HEK293T (cell line): ENCODE results near the gene TESK2.
"Not testable (repeated sequence)": the region's sequence is repeated elsewhere in the genome, so short reads cannot be mapped to it uniquely, and the experiment has no call there.

Source experiments
- CTCF ChIA-PET: fragments of 350-600 bp; formaldehyde crosslinking; extraction: SDS; loops from one replicate; lab custom pipeline; 2021; ENCODE audit warnings: antibody characterized with exemption, inconsistent platforms; lab: Yijun Ruan, JAX
- POLR2A ChIA-PET: fragments of 350-600 bp; formaldehyde crosslinking; extraction: SDS; loops from one replicate; lab custom pipeline; 2020; ENCODE audit warnings: antibody characterized with exemption, inconsistent platforms; lab: Yijun Ruan, JAX
- DNase-seq: peaks from one replicate; pipeline ENCODE4 v3.0.0; 2012; ENCODE audit warnings: mixed read lengths; ENCODE audit errors: extremely low spot score
- ARNT ChIP-seq: fragments of 450-650 bp; IDR thresholded peaks from 2 replicates; pipeline ENCODE4 v1.6.1; 2017; ENCODE audit warnings: mild to moderate bottlenecking
- BHLHE40 ChIP-seq: fragments of 450-650 bp; IDR thresholded peaks from 2 replicates; pipeline ENCODE4 v1.6.1; 2016; ENCODE audit warnings: mild to moderate bottlenecking, moderate library complexity, borderline replicate concordance
- CTBP1 ChIP-seq: fragments of 450-650 bp; IDR thresholded peaks from 2 replicates; pipeline ENCODE4 v1.6.1; 2016; ENCODE audit warnings: borderline replicate concordance
- ELF4 ChIP-seq: fragments of 450-650 bp; IDR thresholded peaks from 2 replicates; pipeline ENCODE4 v1.6.1; 2017; ENCODE audit warnings: antibody characterized with exemption
- FOXA1 ChIP-seq: fragments of 450-650 bp; IDR thresholded peaks from 2 replicates; pipeline ENCODE4 v1.6.1; 2016; ENCODE audit warnings: mild to moderate bottlenecking
- FOXK2 ChIP-seq: fragments of 450-650 bp; IDR thresholded peaks from 2 replicates; pipeline ENCODE4 v1.6.1; 2016; ENCODE audit warnings: mild to moderate bottlenecking
- FOXM1 ChIP-seq: fragments of 450-650 bp; IDR thresholded peaks from 2 replicates; pipeline ENCODE4 v1.6.1; 2017; ENCODE audit warnings: mild to moderate bottlenecking, borderline replicate concordance
- HDGF ChIP-seq: fragments of 450-650 bp; IDR thresholded peaks from 2 replicates; pipeline ENCODE4 v1.6.1; 2017; ENCODE audit warnings: antibody characterized with exemption, borderline replicate concordance
- L3MBTL2 ChIP-seq: fragments of 450-650 bp; conservative IDR thresholded peaks from 2 replicates; pipeline ENCODE4 v1.6.1; 2016; ENCODE audit warnings: mild to moderate bottlenecking
- LEF1 ChIP-seq: fragments of 450-650 bp; IDR thresholded peaks from 2 replicates; pipeline ENCODE4 v1.6.1; 2017; ENCODE audit warnings: mild to moderate bottlenecking, borderline replicate concordance
- NFRKB ChIP-seq: fragments of 450-650 bp; IDR thresholded peaks from 2 replicates; pipeline ENCODE4 v1.6.1; 2016; ENCODE audit warnings: mild to moderate bottlenecking, moderate library complexity
- SP1 ChIP-seq: fragments of 450-650 bp; IDR thresholded peaks from 2 replicates; pipeline ENCODE4 v1.6.1; 2017
- SUZ12 ChIP-seq: fragments of 450-650 bp; IDR thresholded peaks from 2 replicates; pipeline ENCODE4 v1.6.1; 2016; ENCODE audit warnings: mild to moderate bottlenecking
- TARDBP ChIP-seq: fragments of 450-650 bp; IDR thresholded peaks from 2 replicates; pipeline ENCODE4 v1.6.1; 2016
- ZNF384 ChIP-seq: fragments of 450-650 bp; IDR thresholded peaks from 2 replicates; pipeline ENCODE4 v1.6.1; 2016
- TF ChIP-seq, protein P1 (sequence below): fragments of 450-650 bp; IDR thresholded peaks from 2 replicates; pipeline ENCODE4 v1.6.1; 2016

The TESK2 gene

DNA sequence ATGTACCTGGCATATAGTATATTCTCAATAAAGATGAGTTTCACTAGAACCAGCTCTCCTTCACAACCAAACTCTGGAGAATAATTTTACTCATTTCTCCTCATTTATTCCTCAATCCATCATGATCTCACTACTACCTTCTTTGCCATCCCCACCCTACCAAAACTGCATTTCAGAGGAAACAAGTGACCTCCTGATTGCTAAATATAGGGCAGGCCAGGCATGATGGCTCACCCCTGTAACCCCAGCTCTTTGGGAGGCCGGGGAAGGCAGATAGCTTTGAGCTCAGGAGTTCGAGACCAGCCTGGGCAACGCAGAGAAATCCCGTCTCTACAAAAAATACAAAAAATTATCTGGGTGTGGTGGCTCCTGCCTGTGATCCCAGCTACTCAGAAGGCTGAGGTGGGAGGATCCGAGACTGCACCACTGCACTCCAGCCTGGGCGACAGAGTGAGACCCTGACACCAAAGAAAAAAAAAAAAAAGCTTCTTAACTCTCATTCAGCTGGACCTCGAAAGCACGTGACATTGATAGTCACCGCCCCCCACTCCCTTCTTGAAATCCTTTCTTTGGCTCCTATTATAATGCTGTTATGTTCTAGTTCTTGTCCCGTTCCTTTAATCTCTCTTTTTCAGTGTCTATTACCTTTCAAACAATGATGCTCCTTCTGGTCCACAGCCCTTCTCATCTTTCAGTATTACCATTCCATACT, 2.1 kb downstream of the TESK2 start:
- DNase-seq: no peak
- TF ChIP-seq NFRKB (no peak), CTBP1 (no peak), ELF4 (no peak), BHLHE40 (no peak), TARDBP (no peak), FOXM1 (no peak), FOXK2 (no peak), L3MBTL2 (no peak), ZNF384 (no peak), SP1 (no peak), ARNT (no peak), SUZ12 (no peak), FOXA1 (no peak), HDGF (no peak), LEF1 (no peak)
- TF ChIP-seq, protein P1, sequence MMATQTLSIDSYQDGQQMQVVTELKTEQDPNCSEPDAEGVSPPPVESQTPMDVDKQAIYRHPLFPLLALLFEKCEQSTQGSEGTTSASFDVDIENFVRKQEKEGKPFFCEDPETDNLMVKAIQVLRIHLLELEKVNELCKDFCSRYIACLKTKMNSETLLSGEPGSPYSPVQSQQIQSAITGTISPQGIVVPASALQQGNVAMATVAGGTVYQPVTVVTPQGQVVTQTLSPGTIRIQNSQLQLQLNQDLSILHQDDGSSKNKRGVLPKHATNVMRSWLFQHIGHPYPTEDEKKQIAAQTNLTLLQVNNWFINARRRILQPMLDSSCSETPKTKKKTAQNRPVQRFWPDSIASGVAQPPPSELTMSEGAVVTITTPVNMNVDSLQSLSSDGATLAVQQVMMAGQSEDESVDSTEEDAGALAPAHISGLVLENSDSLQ: no peak
- POLR2A ChIA-PET: interaction anchor here (4.0 to 4.8 kb wide), 3 partner anchors 12 to 185 kb away, joined by 17 to 36 read pairs (median 28); partner anchors contain the start of genes CCDC163, MMACHC, MUTYH and TOE1
- CTCF ChIA-PET: interaction anchor here (0.9 to 1.0 kb wide), 2 partner anchors 129 to 164 kb away, joined by 3 to 5 read pairs; no protein-coding TSS in a partner anchor

DNA sequence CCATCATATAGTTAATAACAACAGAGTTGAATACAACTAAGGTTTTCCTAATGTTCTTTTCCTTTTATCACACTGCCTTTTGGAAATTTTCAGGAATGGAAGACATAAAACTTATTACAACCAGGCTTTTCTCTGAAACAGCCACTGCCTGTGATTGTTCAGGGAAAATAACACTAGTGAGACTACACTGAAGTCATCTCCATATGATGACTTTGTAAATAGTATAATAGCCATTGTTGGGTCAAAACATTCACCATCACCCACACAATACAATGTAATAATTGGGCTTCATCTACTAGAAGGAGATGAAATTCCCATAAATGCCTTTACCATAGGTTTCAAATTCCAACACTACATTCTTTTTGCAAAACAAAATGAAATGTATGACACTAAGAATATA, 5.0 kb downstream of the TESK2 start:
- ChIA-PET CTCF (interaction anchor here (0.6 kb wide), 1 partner anchor 466 kb away, joined by 4 read pairs; no protein-coding TSS in a partner anchor), POLR2A (no interaction called here)
- no peak for DNase-seq
- TF ChIP-seq SP1: no peak
- no peak for TF ChIP-seq FOXA1
- no peak for TF ChIP-seq L3MBTL2
- TF ChIP-seq NFRKB: no peak
- no peak for TF ChIP-seq FOXM1
- no peak for TF ChIP-seq BHLHE40
- TF ChIP-seq SUZ12: no peak
- no peak for TF ChIP-seq CTBP1
- TF ChIP-seq, protein P1: no peak
- no peak for TF ChIP-seq LEF1
- TF ChIP-seq ELF4: no peak
- TF ChIP-seq HDGF: no peak
- no peak for TF ChIP-seq FOXK2
- no peak for TF ChIP-seq ARNT
- no peak for TF ChIP-seq TARDBP
- TF ChIP-seq ZNF384: no peak

DNA sequence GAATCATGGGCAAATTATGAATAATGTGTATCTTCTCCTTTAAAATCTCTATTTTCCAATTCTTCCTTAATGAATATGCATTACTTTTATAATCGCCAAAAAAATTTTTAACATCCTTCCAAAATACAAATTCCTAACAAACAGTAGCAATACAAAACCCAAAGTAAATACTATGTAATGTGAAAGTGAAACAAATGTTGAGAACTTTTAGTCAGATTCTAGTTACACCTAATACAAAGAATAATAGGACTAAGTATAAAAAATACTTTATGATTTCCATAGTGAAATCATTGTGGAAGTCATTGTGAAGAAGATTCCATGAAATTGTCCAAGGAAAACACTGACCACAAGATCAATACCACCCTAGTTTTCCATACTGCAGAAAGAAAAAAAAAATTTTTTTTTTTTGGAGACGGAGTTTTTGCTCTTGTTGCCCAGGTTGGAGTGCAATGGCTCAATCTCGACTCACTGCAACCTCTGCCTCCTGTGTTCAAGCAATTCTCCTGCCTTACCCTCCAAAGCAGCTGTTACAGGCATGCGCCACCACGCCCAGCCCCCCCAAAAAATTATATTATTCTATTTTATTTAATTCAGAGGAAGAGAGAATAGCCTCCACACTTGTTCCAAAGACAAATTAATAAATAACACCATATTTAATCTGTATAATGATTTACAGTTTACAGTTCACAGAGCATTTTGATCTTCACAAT, 11.8 kb downstream of the TESK2 start:
- CTCF ChIA-PET: interaction anchor here (0.7 kb wide), 1 partner anchor 522 kb away, joined by 4 read pairs; no protein-coding TSS in a partner anchor
- TF ChIP-seq L3MBTL2 (no peak), ELF4 (no peak), SP1 (no peak), TARDBP (no peak), LEF1 (no peak), BHLHE40 (no peak), ZNF384 (no peak), FOXA1 (no peak), HDGF (no peak), ARNT (no peak), NFRKB (no peak), FOXM1 (no peak), FOXK2 (no peak), SUZ12 (no peak), CTBP1 (no peak)
- TF ChIP-seq, protein P1: no peak
- DNase-seq: no peak
- POLR2A ChIA-PET: interaction anchor here (1.0 kb wide), 1 partner anchor 12 kb away, joined by 3 read pairs; the partner anchor contains the start of gene TESK2

DNA sequence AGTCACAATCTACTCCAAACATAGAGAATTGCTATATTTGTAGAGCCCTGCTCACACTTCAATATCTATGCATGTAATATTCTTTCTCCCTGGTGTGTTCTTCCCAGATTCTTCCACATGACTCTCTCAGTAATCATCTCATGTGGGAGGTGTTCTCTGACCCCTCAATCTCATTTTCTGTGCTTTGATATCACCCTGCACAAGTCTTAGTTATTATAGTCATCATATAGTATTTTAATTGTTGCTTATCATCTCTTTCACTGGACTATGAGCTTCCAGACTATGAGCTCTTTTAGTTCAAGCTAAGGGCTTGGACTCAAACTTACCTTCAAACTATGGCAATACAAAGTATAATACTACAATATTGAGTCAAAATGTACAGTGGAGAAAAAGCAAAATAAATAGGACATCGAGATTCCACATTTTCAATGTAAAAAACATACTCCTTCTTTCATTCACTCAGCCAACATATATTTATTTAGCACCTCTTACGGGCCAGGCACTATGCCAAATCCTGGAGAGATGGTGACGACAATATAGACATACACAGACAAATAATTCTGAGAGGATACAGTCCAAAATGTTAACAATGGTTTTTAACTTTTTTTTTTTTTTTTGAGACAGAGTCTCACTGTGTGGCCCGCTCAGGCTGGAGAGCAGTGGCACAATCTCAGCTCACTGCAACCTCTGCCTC, 12.7 kb downstream of the TESK2 start:
- ChIA-PET CTCF (interaction anchor here (0.7 kb wide), 1 partner anchor 523 kb away, joined by 4 read pairs; no protein-coding TSS in a partner anchor), POLR2A (interaction anchor here (0.8 to 1.3 kb wide), 2 partner anchors 12 to 175 kb away, joined by 3 to 4 read pairs; partner anchors contain the start of gene TESK2)
- no peak for DNase-seq
- no peak for TF ChIP-seq ZNF384
- TF ChIP-seq L3MBTL2: no peak
- no peak for TF ChIP-seq ELF4
- TF ChIP-seq FOXA1: no peak
- TF ChIP-seq FOXK2: no peak

DNA sequence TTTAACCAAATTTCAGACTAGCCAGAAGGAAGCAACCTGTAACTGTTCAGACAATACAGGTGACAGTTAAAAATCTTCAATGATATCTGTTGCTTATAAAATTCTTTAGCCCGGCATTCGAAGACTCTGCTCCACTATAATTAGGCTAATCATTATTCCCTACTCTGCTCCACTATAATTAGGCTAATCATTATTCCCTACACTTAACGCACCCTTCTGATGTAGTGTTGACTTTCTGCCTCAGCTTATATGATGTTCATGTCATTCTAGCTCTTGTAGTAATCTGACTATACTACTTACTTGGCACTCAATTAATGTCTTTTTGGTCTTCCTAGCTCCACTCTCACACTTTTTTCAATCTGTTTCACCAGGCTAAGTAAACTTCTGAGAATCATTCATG, 13.3 kb downstream of the TESK2 start:
- ChIA-PET POLR2A (interaction anchor here (0.8 to 1.3 kb wide), 2 partner anchors 13 to 174 kb away, joined by 3 to 4 read pairs; partner anchors contain the start of gene TESK2), CTCF (no interaction called here)
- DNase-seq: no peak
- TF ChIP-seq TARDBP: no peak
- no peak for TF ChIP-seq BHLHE40
- no peak for TF ChIP-seq HDGF
- TF ChIP-seq L3MBTL2: no peak
- TF ChIP-seq SUZ12: no peak

DNA sequence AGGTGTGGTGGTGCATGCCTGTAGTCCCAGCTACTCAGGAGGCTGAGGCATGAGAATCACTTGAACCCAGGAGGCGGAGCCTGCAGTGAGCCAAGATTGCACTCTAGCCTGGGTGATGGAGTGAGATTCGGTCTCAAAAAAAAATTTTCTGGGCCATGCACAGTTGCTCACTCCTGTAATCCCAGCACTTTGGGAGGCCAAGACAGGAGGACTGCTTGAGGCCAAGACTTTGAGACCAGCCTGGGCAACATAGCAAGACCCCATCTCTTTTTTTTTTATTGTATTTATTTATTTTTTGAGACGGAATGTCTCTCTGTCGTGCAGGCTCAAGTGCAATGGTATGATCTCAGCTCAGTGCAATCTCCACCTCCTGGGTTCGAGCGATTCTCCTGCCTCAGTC, 16.8 kb downstream of the TESK2 start:
- DNase-seq, CTCF ChIA-PET, POLR2A ChIA-PET: not testable (repeated sequence)
